Urinary bladder (tissue), 4 donors: ENCODE measurements around the gene PAX2. TPM values are rescaled to one million over a fixed set of nuclear protein-coding genes. Genes with fewer than 3 reads are reported as not detected.
A peak's percentile ranks its signal among the peaks of the same experiment; 100 is the strongest.

Experiments
- DNase-seq: peaks from one replicate; pipeline ENCODE4 v3.0.0-alpha.2; 2015; ENCODE audit errors: extremely low spot score
- H3K27ac ChIP-seq: one replicate; pipeline ENCODE4 v1.5.1; 2013; ENCODE audit warnings: low read depth, mild to moderate bottlenecking, moderate library complexity
- H3K36me3 ChIP-seq: one replicate; pipeline ENCODE4 v1.6.1; 2013; ENCODE audit warnings: mild to moderate bottlenecking, moderate library complexity; ENCODE audit not compliant: insufficient read depth
- H3K4me1 ChIP-seq: one replicate; pipeline ENCODE4 v1.6.1; 2013; ENCODE audit warnings: mild to moderate bottlenecking, moderate library complexity; ENCODE audit not compliant: insufficient read depth
- H3K4me3 ChIP-seq: one replicate; pipeline ENCODE4 v1.5.1; 2013; ENCODE audit warnings: low read depth, low read length
- WGBS: extraction: QIAGEN DNeasy Blood & Tissue Kit; methylation state at CpG from one replicate; pipeline ENCODE4 v1.1.7; 2013; 5-methylcytosine and 5-hydroxymethylcytosine counted together
- polyA plus RNA-seq: library from polyadenylated mRNA; stranded (reverse); fragments of 200-250 nt; gene quantifications from one replicate; pipeline ENCODE4 v1.2.3, GENCODE V29; 2013
- total RNA-seq: library from RNA; depleted of rRNA; stranded (reverse); fragments of >200 nt; gene quantifications from one replicate; pipeline ENCODE4 v1.2.3, GENCODE V29; 2014
- donor health status: healthy with polysubstance abuse.
- donor health status: healthy.

Gene PAX2
- total and polyA plus RNA-seq, 2 donors, result not detected

DNA sequence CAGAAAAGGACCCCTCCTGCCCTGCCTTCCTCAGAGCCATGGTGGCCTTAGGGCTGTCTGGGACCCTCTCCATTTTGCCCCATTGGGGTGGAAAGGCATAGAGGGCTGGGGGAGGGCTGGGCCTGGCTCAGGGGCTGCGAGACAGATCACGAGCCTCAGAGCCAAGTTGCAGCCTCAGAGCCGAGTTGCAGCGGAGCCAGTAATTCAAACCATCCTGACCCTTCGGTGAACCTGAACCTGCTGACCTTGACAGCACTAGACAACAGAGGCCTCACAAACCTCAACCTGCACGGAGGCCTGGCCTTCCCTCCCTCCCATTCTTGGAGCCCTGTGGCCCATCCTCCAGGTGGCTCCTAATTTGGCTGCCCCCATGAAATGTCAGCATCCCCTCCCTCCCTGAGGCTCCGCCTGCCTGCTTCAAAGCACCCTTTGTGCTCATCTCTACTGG is 45.4 kb downstream of the PAX2 start:
- no peak for DNase-seq
- Histone ChIP-seq H3K4me3 (no peak overlapping the region), H3K4me1 (no peaks in the 10 kb centered on the region), H3K27ac (no peak overlapping the region), H3K36me3 (no peaks in the 10 kb centered on the region)
- WGBS, result 32% methylated on average over 7 of the region's 7 CpGs

DNA sequence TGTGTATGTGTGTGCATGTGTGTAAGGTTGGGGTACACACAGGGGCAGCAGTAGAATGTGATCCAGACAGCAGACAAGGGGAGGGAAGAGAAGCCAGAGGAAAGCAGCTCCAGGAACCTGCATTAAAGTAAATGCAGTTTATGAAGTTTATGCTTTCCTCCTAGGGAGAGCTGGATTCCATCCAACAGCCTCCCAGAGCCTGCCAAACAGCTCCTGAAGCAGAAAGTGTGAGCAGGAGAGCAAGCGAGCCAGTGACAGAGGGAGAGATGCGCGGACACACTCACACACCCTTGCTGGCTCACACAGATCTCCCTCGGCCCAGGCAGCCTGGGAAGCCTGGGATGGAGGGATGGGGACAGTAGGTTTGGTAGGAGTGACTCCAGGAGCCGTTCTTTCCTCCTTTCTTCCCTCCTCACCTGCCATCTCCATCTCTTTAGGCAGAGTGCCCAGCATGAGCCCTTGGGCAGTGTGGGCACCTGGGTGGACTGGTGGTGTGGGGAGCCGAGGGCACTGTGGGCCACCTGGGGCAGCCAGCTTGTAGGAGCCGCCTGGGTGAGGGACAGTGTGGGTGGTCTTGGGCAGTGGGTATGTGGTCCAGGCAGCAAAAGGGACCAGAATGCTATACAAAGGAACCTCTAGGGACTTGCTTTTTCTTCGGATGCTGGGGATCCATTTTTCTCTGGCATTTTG is 46.1 kb downstream of the PAX2 start:
- H3K4me1 ChIP-seq, result no peaks in the 10 kb centered on the region
- no peak overlapping the region for H3K4me3 ChIP-seq
- no peak overlapping the region for H3K27ac ChIP-seq
- peak; percentile 32 for DNase-seq
- H3K36me3 ChIP-seq, result no peaks in the 10 kb centered on the region
- WGBS, result 44% methylated on average over 8 of the region's 8 CpGs

DNA sequence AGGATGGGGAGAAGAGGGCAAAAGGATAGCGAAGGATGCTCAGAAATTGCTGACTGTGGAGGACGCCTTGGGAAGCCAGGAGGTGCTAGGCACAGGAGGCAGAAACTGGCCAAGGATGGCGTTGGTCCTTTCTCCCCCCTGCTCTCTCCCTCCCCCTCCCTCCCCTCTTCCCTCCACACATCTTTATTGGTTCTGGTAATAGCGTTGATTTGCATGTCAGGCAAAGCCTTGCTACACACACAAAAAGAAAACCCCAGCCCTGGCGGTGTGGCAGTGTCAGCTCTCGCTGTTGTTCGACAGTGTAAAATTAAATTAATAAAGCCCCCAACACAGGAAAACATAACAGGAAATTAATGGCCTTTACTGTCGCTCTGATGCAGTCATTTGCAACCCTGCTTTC is 47.2 kb downstream of the PAX2 start:
- H3K4me3 ChIP-seq, result no peak overlapping the region
- DNase-seq, result no peak
- H3K27ac ChIP-seq, result no peak overlapping the region
- WGBS, result 78% methylated on average over 8 of the region's 8 CpGs
- H3K4me1 ChIP-seq, result no peaks in the 10 kb centered on the region
- no peaks in the 10 kb centered on the region for H3K36me3 ChIP-seq

DNA sequence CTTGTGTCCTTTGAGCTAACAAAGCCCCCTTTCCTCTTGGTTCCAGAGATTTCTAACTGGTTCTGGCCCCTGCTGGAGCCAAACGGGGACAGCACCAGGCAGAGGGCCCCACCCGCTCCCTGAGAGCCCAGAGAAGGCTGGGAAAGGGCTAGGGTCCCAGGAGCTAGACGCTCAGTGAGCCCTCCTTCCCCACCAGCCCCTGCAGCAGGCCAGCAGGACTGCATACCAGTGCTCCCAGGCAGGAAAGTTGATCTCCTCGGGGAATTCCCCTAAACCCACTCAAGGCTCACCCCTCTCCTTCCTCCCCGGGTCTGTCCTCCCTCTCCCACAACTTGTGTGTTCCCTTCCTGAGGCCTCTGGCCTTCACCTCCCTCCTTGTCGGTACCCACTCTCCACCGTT is 47.7 kb downstream of the PAX2 start:
- no peaks in the 10 kb centered on the region for H3K36me3 ChIP-seq
- H3K27ac ChIP-seq, result no peak overlapping the region
- H3K4me3 ChIP-seq, result no peak overlapping the region
- DNase-seq, result no peak
- H3K4me1 ChIP-seq, result no peaks in the 10 kb centered on the region
- 57% methylated on average over 7 of the region's 7 CpGs for WGBS

DNA sequence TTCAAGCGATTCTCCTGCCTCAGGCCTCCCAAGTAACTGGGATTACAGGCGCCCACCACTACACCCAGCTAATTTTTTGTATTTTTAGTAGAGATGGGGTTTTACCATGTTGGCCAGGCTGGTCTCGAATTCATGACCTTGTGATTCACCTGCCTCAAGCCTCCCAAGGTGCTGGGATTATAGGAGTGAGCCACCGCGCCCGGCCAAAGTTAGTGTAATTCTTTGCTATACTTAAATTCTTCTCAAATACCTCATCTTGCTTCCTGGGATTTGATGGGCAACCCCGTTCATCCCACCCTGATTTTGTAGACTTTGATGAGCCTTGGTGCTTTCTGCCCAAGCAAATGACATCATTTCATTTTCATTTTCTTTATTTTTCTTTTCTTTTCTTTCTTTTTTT is 54.5 kb downstream of the PAX2 start:
- no peak for DNase-seq
- Histone ChIP-seq H3K4me3 (no peak overlapping the region), H3K27ac (no peak overlapping the region), H3K4me1 (no peaks in the 10 kb centered on the region), H3K36me3 (no peaks in the 10 kb centered on the region)
- 91% methylated on average over 7 of the region's 7 CpGs for WGBS

DNA sequence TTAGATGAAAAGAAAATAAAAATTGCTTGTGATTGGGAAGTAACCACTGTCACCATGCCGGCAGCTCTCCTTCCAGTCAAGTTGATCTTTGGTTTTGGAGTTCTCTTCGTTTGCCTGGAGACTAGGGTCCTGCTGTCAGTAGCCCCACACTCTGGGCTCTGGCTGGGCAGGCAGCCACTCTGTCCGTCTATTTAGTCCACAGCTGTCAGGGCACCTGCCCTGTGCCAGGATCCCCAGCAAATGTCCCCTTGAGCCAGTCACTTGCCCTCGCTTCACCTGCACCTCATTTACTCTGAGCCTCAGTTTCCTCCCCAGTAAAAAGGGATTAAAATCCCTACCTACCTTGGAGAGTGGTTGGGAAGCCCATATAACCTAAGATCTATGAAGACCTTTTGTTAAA is 55.5 kb downstream of the PAX2 start:
- no peak for DNase-seq
- Histone ChIP-seq H3K4me3 (no peak overlapping the region), H3K27ac (no peak overlapping the region), H3K4me1 (no peaks in the 10 kb centered on the region), H3K36me3 (no peaks in the 10 kb centered on the region)
- 75% methylated on average over 4 of the region's 4 CpGs for WGBS

DNA sequence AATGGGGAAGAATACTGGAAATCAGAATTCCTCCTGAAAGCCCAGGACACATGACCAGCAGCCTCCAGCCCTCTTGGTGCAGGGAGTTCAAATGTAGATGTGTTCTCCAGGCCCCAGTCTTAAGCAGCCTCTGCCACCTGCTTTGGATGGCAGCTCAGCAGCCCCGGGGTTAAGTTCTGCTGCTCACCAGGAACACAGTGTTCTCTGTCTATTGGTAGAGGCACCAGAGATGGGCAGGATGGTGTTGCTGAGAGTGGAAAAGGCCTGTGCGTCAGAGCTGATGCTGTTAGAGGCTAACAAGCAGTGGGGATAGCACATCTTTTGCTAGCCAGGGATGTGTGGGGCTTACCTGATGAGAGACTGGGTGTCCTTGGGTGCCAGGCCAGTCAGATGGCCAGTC is 56.8 kb downstream of the PAX2 start:
- H3K27ac ChIP-seq, result no peak overlapping the region
- H3K36me3 ChIP-seq, result no peaks in the 10 kb centered on the region
- WGBS, result 51% methylated on average over 2 of the region's 2 CpGs
- no peak overlapping the region for H3K4me3 ChIP-seq
- no peaks in the 10 kb centered on the region for H3K4me1 ChIP-seq
- no peak for DNase-seq

DNA sequence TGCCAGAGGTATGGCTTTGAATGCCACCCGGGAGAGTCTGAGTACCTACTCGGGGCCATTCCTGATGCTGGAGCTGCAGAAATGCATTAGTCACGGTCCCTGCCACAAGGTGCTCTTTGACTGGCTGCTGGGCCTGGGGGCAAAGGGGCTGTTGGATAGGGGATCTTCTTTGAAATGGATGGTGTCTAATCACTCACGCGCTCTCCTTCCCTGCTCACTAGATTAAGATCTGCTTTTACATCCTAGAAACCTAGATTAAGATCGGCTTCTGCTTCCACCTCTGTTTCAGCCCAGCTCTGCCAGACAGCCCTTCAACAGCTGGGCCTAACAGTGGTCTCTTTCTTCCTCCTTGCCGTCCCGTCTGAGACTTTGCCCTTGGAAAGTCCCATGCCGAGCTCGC is 57.2 kb downstream of the PAX2 start:
- 43% methylated on average over 10 of the region's 10 CpGs for WGBS
- Histone ChIP-seq H3K27ac (no peak overlapping the region), H3K4me3 (no peak overlapping the region), H3K36me3 (no peaks in the 10 kb centered on the region), H3K4me1 (no peaks in the 10 kb centered on the region)
- no peak for DNase-seq

DNA sequence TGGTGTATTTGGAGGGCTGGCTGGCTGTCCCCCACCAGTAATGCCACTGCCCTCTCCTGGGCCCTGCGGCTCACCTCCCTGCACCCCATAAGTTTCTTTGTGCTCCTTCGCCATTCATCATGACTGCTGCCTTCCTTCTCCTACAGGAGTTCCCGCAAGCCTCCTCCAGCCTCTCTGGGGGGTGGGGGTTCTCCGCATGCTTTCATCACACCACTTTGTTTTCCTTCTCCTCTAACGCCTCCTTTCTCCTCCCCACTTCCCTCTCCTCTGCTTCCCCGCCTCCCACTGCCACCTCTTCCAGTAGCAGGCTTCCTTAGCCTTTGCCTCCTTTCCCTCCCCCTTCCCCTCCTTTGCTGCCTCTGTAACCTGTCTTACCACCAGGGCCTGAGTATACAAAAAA is 58.1 kb downstream of the PAX2 start:
- Histone ChIP-seq H3K4me1 (no peaks in the 10 kb centered on the region), H3K4me3 (no peak overlapping the region), H3K36me3 (no peaks in the 10 kb centered on the region), H3K27ac (no peak overlapping the region)
- WGBS, result 57% methylated on average over 6 of the region's 6 CpGs
- DNase-seq, result no peak

DNA sequence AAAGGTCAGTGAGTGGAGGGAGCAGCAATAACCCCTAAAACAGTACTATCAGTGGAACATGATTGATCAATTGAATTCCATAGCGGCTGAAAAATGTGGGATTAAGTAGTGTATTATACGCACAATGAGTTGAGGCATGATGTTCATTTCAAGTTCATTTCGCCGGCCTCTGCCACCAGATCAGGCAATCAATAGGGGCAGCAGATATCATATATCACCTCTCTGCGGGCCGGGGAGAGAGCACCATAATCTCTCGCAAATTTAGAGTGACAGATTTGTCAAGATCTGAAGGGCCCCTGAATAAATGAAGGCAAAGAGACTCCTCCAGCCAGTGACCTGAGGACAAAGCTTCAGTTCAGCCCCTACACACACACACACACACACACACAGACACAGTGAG is 58.5 kb downstream of the PAX2 start:
- Histone ChIP-seq H3K4me1 (no peaks in the 10 kb centered on the region), H3K27ac (no peak overlapping the region), H3K4me3 (no peak overlapping the region), H3K36me3 (no peaks in the 10 kb centered on the region)
- no peak for DNase-seq
- WGBS, result 52% methylated on average over 7 of the region's 7 CpGs

DNA sequence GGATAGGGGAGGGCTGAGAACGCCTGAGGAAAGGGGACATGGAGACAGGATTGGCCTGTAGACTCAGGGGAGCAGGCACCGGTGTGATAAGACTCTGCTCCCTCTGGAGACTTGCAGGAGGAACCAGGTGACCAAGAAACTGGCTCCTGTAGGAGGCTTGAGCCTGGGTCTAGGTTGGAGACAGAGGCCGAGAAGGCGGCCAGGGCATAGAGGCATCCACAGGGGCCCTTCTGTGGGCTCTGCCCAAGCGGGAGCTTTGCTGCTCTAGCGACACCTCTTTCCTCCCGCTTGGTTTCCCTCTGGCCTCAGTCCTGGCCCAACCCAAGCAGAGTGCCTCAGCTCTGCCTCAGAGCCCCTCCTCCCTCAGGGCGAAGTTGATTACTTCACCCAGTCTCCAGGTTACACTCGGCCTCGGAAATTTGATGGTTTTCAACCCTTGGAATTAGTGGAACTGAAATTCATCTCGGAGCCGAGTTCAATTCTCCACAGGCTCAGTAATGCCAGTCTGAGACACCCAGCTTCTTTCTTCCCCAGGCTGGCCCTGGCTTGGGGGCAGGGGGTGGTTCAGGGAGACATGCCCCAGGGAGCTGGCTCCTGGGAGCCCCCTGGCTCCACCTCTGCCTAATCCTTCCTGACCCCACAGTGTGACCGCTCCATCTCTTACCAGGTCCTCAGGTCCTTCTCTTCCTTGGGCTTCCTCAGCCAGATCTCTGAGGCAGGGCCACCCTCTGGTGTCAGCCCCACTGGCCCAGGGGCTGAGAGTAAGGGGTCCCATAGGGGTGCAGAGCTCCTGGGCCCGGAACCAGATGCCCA is 60.4 kb downstream of the PAX2 start:
- Histone ChIP-seq H3K4me1 (no peaks in the 10 kb centered on the region), H3K36me3 (no peaks in the 10 kb centered on the region), H3K4me3 (no peak overlapping the region), H3K27ac (no peak overlapping the region)
- no peak for DNase-seq
- WGBS, result 63% methylated on average over 14 of the region's 14 CpGs

DNA sequence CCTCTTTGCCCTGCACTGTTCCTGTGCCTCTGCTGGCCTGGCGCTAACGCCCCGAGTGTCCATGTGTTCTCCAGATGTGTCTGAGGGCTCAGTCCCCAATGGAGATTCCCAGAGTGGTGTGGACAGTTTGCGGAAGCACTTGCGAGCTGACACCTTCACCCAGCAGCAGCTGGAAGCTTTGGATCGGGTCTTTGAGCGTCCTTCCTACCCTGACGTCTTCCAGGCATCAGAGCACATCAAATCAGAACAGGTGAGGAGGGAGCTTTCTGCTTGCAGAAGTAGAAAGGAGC is 60.9 kb downstream of the PAX2 start:
- WGBS, result 64% methylated on average over 8 of the region's 8 CpGs
- no peaks in the 10 kb centered on the region for H3K4me1 ChIP-seq
- no peak overlapping the region for H3K4me3 ChIP-seq
- no peak overlapping the region for H3K27ac ChIP-seq
- DNase-seq, result no peak
- H3K36me3 ChIP-seq, result no peaks in the 10 kb centered on the region

DNA sequence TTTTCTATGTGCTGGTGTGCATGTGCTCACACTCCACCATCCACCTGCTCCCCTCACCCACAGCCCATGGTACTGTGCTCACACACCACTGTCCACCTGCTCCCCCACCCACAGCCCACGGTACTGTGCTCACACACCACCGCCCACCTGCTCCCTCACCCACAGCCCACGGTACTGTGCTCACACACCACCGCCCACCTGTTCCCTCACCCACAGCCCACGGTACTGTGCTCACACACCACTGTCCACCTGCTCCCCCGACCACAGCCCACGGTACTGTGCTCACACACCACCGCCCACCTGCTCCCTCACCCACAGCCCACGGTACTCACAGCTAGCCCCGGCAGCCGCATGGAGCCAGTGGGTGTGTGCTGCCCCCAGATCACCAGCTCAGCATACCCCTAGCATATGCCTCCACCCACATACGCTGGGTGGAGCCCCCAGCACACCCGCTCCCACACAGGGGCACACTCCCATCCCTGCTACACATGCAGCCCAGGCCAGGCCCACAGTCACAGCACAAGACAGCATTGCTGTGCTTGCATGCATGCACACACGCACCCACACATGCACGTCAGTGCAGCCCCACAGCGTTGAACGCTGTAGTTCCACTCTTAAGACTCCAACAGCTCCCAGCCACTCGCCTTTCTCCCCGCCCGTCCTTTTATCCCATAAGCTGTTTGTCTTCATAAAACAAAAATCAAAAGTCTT is 62.0 kb downstream of the PAX2 start:
- Histone ChIP-seq H3K27ac (no peak overlapping the region), H3K4me1 (no peaks in the 10 kb centered on the region), H3K36me3 (no peaks in the 10 kb centered on the region), H3K4me3 (no peak overlapping the region)
- DNase-seq, result no peak
- 57% methylated on average over 20 of the region's 20 CpGs for WGBS

DNA sequence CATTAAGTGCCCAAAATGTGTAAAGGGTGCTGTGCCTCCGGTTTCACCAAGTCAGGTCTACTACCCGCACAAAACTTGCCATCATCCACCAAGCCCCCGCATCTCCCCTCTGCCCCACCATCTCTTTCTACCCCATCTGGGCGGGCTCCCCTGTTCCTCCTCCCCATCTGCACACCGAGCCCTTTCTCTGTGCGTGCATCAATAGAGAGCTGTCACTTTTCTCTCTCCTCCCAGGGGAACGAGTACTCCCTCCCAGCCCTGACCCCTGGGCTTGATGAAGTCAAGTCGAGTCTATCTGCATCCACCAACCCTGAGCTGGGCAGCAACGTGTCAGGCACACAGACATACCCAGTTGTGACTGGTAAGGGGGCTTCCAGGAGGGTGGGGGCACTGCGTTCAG is 63.5 kb downstream of the PAX2 start:
- 66% methylated on average over 10 of the region's 10 CpGs for WGBS
- H3K27ac ChIP-seq, result no peak overlapping the region
- no peaks in the 10 kb centered on the region for H3K36me3 ChIP-seq
- H3K4me1 ChIP-seq, result no peaks in the 10 kb centered on the region
- DNase-seq, result no peak
- no peak overlapping the region for H3K4me3 ChIP-seq
